ENCODE measurements around the gene SLC35F1.

The SLC35F1 gene

DNA sequence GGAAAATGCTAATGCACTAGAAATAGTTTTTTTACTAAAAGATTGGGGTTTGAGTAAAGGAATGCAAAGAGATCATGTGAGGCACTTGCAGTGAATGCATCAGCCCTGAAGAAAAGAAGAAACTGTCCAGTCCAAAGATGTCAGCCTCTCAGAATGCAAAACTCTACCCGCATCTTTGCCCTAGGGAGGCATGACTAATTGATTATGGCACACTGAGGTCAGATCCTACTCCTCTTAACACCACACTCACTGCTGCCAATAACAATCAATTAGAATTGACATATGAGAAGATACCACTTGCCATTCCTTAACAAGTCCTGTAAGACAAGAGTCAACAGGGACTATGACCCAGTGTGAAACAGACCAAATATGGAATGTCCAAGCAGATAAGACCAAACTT, 378.7 kb downstream of the SLC35F1 start:
- DNase-seq, result no peak

GRCh38 chr6:118288355-118289124, 381.5 kb downstream of the SLC35F1 start:
- DNase-seq, result peak; percentile 7

DNA sequence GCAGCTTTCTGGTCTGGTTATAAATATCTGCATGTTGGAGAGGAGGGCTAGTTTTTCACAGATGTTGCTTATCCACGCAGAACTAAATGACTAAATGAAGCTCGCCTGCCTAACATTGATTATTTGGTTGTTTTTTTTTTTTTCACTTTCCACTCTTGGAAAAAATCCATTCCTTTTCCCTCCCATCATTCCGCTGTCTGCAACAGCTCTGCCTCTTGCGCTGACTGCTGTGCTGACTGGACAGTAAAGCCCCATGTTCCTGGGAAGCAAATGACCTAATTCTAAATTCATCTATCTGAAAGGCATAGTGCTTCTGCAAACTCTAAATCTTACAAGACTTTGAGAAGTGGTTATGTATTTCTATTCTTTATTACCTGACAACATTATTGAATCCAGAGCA, 385.5 kb downstream of the SLC35F1 start:
- no peak for DNase-seq

DNA sequence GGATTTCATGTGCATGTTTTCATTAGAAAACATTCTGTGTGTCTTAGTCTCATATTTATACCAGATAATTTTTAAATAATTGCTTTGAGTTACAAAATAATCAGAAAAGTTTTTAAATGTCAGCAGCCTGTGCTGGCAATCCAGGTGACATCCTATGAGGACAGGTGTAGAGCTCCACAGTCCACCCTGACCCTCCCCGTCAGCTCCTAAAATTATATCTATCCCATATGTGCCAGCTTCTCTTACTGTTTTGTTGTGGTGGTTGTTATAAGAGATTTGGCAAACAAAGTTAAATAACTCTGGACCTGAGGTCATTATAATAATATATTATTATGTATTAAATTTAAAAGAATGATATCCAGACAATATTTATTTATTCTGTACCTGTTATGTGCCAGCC, 387.8 kb downstream of the SLC35F1 start:
- DNase-seq, result no peak

DNA sequence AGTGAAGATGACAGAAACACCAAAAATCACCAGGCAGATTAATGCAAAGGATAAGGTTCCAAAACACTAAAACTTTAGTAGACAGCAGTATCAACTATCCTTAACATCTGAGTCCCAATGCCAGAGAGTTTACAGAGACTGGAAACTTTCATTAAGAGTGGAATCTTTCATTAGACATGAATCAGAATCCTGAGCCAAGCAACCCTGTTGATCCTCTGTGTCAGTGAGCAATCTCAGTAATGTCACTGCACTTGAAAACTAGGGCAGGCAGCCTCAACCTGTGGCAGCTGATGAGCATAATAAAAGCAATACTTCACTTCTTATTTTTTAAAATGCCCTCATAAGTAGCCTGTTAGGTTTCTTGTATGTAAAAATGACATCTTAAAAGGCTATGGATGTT, 388.3 kb downstream of the SLC35F1 start:
- no peak for DNase-seq

- DNase-seq, result no peak
These were observed 389.3 kb downstream of the SLC35F1 start for GRCh38 chr6:118296129-118296901.

GRCh38 chr6:118297821-118298220, 390.8 kb downstream of the SLC35F1 start:
- peak; percentile 2 for DNase-seq

GRCh38 chr6:118298476-118299427, 391.7 kb downstream of the SLC35F1 start:
- no peak for DNase-seq

DNA sequence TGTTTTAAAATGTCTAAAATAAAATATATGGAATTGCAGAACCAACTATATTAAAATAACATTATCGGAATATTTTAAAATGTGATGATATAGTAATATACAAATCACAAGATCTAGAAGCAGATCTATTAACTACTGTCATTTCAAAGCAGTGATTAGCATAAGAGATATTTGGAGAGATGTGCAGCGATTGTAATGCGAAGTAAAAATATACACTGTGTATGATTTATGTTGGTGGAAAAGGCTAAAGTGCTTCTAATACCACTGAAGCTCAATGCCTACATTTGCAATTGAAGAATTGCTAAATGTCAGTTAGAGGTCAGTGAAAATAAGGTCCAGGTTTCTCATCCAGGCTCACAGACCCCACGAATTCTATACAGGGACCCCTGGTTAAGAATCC, 392.4 kb downstream of the SLC35F1 start:
- no peak for DNase-seq

GRCh38 chr6:118304321-118304720, 397.3 kb downstream of the SLC35F1 start:
- DNase-seq, result no peak

GRCh38 chr6:118305081-118305480, 398.0 kb downstream of the SLC35F1 start:
- DNase-seq, result no peak

DNA sequence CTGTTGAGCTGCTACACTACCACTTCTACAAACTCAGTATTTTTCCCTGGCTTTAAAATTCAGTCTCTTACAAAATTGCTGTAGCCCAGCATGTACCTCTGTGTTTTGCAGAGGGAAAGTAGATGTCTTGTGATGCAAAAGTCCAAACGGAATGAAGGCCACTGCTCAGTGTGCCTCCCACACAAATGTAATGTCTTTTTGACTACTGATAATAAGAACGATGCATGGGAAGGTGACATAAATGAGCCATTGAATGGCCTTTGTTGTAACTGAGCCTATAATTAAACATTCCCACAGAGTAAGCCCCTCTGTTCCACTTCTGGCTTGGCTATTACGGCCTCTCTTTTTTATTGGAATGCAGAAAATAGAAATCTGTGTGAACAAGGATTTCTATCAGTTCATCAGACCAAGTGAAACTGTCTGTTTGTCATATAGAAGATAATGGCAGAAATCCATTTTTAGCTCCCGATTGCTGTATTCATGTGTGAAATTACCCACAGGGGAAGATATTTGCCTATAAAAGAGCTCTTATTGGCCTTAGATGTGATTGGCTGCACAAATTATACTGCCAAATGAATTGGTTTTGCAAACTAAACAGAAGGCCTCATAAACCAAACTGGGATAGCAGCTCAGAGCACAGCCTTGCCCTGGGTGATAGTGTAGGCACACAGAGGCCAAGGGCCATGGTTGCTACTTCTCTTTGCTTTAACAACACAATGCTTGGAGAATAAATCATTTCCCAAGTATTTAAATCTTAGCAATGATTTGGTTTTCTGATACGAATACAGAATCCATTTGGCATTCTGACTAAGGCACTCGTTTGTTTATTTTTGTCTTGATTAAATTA, 399.6 kb downstream of the SLC35F1 start:
- DNase-seq, result no peak

GRCh38 chr6:118307581-118307980, 400.5 kb downstream of the SLC35F1 start:
- no peak for DNase-seq

DNA sequence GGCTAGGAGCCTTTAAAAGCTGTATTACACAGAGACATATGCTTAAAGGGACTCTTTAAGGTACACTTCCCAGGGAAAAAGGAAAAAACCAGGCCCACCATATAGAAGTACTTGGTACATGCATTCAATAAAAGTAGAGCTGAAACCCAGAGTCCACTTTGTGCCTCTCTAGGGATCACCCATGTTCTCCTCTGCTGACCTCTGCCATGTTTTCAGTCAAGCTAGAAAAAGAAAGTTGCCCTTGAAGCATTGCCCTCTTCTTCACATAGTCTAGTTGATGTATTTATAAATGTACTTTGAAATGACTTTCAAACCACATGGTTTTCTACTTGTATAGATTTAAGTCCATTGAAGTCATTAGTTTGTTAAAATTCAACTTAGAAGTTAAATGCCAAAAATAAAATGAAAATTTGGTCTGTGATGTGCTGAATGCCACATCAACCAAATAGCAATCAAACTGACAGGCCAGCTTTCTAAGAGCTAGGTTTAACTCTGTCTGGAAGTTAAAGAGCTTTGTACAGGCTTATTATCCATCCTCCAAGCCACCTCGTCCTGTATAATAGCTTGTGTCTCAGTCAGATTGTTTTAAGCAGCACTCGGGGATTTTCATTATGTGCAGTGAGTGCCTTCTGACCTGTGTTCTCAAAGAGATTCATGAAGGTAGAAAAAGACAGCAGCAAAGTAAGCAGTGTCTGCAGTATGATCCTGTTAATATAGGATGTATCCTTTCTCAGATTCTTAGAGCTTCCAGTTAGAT, 402.5 kb downstream of the SLC35F1 start:
- no peak for DNase-seq

GRCh38 chr6:118313208-118313607, 406.1 kb downstream of the SLC35F1 start:
- DNase-seq, result no peak

- no peak for DNase-seq
These were observed 406.7 kb downstream of the SLC35F1 start for GRCh38 chr6:118313762-118314161.

GRCh38 chr6:118316796-118317384, 409.8 kb downstream of the SLC35F1 start:
- no peak for DNase-seq

GRCh38 chr6:118317581-118318563, 410.8 kb downstream of the SLC35F1 start:
- DNase-seq, result peak; percentile 9

GRCh38 chr6:118318648-118319047, 411.6 kb downstream of the SLC35F1 start:
- no peak for DNase-seq

DNA sequence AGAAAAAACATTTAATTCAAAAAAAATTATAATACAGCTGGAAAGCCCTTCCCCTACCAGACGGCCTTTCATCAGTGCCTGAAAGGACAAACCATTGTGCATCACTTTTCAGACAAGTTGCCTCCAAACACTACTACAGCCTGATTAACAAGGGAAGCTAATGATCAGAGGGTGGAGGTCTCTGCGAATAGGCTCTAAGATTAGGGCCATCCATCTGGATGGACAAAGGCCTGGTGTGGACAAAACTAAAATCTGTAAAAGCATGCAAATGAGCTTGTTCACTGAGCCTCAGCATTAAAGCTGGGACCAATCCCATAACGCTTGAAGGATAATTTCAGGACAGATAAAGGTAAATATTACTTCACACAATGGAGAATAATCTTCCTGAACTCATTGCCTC, 412.4 kb downstream of the SLC35F1 start:
- DNase-seq, result no peak

Data from fibroblast of skin of right biceps (primary cell).